HL-60 (cell line): Measurements from ENCODE around the gene CFAP99.
"Not testable (repeated sequence)": the region's sequence is repeated elsewhere in the genome, so short reads cannot be mapped to it uniquely, and the experiment has no call there.

Experiments used
- DNase-seq, 2 experiments: peaks; one replicate each; pipeline ENCODE4 v3.0.0-alpha.2; 2010 to 2020; ENCODE audit warnings: low read depth in 1 of 2, low spot score in 1 of 2
- H3K27ac ChIP-seq: fragments of 250-450 bp; sonication (Bioruptor Pico); replicated peaks from 2 replicates; pipeline ENCODE4 v1.5.1; 2020; ENCODE audit warnings: mild to moderate bottlenecking, moderate library complexity
- H3K27me3 ChIP-seq: fragments of 250-450 bp; sonication (Bioruptor Pico); 2 replicates; pipeline ENCODE4 v1.5.1; 2021; ENCODE audit warnings: mild to moderate bottlenecking, moderate library complexity; ENCODE audit not compliant: insufficient read depth, poor library complexity, severe bottlenecking
- H3K4me3 ChIP-seq: replicated peaks from 2 replicates; pipeline ENCODE4 v1.5.1; 2011; ENCODE audit warnings: mild to moderate bottlenecking, control low read depth, low read length; ENCODE audit not compliant: insufficient read depth
- GABPA ChIP-seq: IDR thresholded peaks from 2 replicates; pipeline ENCODE4 v1.6.1; 2012; ENCODE audit warnings: low read depth
- POLR2AphosphoS5 ChIP-seq: IDR thresholded peaks from 2 replicates; pipeline ENCODE4 v1.6.1; 2012; ENCODE audit warnings: low read depth
- SPI1 ChIP-seq: IDR thresholded peaks from 2 replicates; pipeline ENCODE4 v1.6.1; 2012; ENCODE audit warnings: low read depth, mild to moderate bottlenecking, borderline replicate concordance
- TF ChIP-seq, protein P1 (sequence below): IDR thresholded peaks from one replicate; pipeline ENCODE4 v1.5.1; 2011; ENCODE audit warnings: low read length, control low read depth, inconsistent platforms; ENCODE audit not compliant: insufficient read depth
- TF ChIP-seq, protein P2 (sequence below): IDR thresholded peaks from 2 replicates; pipeline ENCODE4 v1.6.1; 2012; ENCODE audit warnings: low read depth; ENCODE audit not compliant: insufficient replicate concordance

The CFAP99 gene

GRCh38 chr4:2429945-2430757 lies 11.4 kb downstream of the CFAP99 start:
- H3K27me3 ChIP-seq, H3K4me3 ChIP-seq: not testable (repeated sequence)
- TF ChIP-seq POLR2AphosphoS5: peak; percentile 50; the same call in 1 of the 2 replicates
- H3K27ac ChIP-seq: peak overlapping the region; percentile 64
- peak; percentile 47 to 49 for DNase-seq

- Histone ChIP-seq H3K27me3 (no peaks in the 10 kb centered on the region), H3K27ac (no peak overlapping the region), H3K4me3 (no peak overlapping the region)
- DNase-seq: no peak
- TF ChIP-seq, protein P1, sequence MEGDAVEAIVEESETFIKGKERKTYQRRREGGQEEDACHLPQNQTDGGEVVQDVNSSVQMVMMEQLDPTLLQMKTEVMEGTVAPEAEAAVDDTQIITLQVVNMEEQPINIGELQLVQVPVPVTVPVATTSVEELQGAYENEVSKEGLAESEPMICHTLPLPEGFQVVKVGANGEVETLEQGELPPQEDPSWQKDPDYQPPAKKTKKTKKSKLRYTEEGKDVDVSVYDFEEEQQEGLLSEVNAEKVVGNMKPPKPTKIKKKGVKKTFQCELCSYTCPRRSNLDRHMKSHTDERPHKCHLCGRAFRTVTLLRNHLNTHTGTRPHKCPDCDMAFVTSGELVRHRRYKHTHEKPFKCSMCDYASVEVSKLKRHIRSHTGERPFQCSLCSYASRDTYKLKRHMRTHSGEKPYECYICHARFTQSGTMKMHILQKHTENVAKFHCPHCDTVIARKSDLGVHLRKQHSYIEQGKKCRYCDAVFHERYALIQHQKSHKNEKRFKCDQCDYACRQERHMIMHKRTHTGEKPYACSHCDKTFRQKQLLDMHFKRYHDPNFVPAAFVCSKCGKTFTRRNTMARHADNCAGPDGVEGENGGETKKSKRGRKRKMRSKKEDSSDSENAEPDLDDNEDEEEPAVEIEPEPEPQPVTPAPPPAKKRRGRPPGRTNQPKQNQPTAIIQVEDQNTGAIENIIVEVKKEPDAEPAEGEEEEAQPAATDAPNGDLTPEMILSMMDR: no peak
- no peak for TF ChIP-seq POLR2AphosphoS5
- TF ChIP-seq, protein P2, sequence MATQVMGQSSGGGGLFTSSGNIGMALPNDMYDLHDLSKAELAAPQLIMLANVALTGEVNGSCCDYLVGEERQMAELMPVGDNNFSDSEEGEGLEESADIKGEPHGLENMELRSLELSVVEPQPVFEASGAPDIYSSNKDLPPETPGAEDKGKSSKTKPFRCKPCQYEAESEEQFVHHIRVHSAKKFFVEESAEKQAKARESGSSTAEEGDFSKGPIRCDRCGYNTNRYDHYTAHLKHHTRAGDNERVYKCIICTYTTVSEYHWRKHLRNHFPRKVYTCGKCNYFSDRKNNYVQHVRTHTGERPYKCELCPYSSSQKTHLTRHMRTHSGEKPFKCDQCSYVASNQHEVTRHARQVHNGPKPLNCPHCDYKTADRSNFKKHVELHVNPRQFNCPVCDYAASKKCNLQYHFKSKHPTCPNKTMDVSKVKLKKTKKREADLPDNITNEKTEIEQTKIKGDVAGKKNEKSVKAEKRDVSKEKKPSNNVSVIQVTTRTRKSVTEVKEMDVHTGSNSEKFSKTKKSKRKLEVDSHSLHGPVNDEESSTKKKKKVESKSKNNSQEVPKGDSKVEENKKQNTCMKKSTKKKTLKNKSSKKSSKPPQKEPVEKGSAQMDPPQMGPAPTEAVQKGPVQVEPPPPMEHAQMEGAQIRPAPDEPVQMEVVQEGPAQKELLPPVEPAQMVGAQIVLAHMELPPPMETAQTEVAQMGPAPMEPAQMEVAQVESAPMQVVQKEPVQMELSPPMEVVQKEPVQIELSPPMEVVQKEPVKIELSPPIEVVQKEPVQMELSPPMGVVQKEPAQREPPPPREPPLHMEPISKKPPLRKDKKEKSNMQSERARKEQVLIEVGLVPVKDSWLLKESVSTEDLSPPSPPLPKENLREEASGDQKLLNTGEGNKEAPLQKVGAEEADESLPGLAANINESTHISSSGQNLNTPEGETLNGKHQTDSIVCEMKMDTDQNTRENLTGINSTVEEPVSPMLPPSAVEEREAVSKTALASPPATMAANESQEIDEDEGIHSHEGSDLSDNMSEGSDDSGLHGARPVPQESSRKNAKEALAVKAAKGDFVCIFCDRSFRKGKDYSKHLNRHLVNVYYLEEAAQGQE: no peak
- no peak for TF ChIP-seq GABPA
- no peak for TF ChIP-seq SPI1
Measured at GRCh38 chr4:2432004-2432403, 13.2 kb downstream of the CFAP99 start.

- Histone ChIP-seq H3K27ac (no peak overlapping the region), H3K27me3 (no peaks in the 10 kb centered on the region), H3K4me3 (no peak overlapping the region)
- no peak for DNase-seq
- TF ChIP-seq GABPA (no peak), POLR2AphosphoS5 (no peak), SPI1 (no peak)
- TF ChIP-seq, protein P1: no peak
- TF ChIP-seq, protein P2: no peak
Measured at GRCh38 chr4:2432991-2433530, 14.3 kb downstream of the CFAP99 start.

- DNase-seq: no peak
- no peaks in the 10 kb centered on the region for H3K27me3 ChIP-seq
- H3K4me3 ChIP-seq: no peak overlapping the region
- TF ChIP-seq, protein P1: no peak
- TF ChIP-seq GABPA (no peak), SPI1 (no peak), POLR2AphosphoS5 (no peak)
- TF ChIP-seq, protein P2: no peak
- H3K27ac ChIP-seq: no peak overlapping the region
Measured at GRCh38 chr4:2433609-2434350, 15.0 kb downstream of the CFAP99 start.
